Activated T-cell treated with anti-CD3 and anti-CD28 coated beads, Interleukin-2, amount 50 U/mL, for 24 hours (primary cell): ENCODE results near the gene EME2.
"Not testable (repeated sequence)": the region's sequence is repeated elsewhere in the genome, so short reads cannot be mapped to it uniquely, and the experiment has no call there.

Source experiments
- DNase-seq: peaks from one replicate; pipeline ENCODE4 v3.0.0-alpha.2; 2020
- H3K27ac Mint-ChIP-seq: 2 replicates; pipeline ENCODE4 v1.8.0; 2020; ENCODE audit warnings: mild to moderate bottlenecking, mixed read lengths
- H3K27me3 Mint-ChIP-seq: 2 replicates; pipeline ENCODE4 v1.8.0; 2020; ENCODE audit warnings: mixed read lengths
- H3K36me3 Mint-ChIP-seq: 2 replicates; pipeline ENCODE4 v1.8.0; 2020; ENCODE audit warnings: low read depth, mixed read lengths
- H3K4me1 Mint-ChIP-seq: 2 replicates; pipeline ENCODE4 v1.8.0; 2020; ENCODE audit warnings: low read depth, mixed read lengths
- H3K4me3 Mint-ChIP-seq: 2 replicates; pipeline ENCODE4 v1.8.0; 2020; ENCODE audit warnings: mild to moderate bottlenecking, moderate library complexity, mixed read lengths
- H3K9me3 Mint-ChIP-seq: 2 replicates; pipeline ENCODE4 v1.8.0; 2020; ENCODE audit warnings: mixed read lengths

EME2 gene

DNA sequence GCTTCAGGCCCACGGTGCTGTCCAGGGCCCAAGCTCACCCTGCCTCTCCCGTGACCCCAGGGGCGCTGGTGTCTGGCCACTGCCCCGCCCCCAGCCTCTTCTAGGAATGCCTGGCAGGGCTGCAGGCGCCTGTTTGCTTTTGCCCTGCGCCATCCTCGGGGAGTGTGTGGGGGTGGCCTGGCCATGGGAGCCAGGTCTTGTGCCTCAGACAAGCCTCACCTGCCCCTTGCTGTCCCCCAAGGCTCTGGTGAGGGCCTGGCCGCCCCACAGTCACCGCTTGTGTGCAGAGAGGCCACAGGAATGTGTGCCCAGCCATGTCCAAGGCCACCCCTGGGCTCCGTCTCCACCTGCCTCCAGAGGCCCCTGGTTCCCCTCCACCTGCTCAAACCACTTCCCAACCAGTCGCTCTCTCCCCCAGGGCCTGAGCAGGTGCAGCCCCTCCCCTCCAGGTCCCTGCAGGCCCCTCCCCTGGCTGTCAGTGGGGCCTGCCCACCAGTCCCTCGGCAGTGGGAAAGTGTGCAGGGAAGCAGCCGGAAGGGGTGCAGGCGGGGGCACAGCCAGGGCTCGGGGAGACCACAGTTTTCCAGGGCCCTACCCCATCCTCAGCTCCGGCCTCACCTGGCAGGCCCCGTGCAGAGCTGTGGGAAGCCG, 21.7 kb downstream of the EME2 start:
- Mint-ChIP-seq H3K27ac (no peak overlapping the region), H3K36me3 (peaks cover 34% of the 10 kb centered on the region), H3K4me1 (no peaks in the 10 kb centered on the region), H3K9me3 (peaks cover 10% of the 10 kb centered on the region), H3K27me3 (no peaks in the 10 kb centered on the region), H3K4me3 (no peak overlapping the region)
- no peak for DNase-seq

- no peaks in the 10 kb centered on the region for H3K4me1 Mint-ChIP-seq
- no peak for DNase-seq
- H3K4me3 Mint-ChIP-seq = no peak overlapping the region
- H3K27me3 Mint-ChIP-seq = no peaks in the 10 kb centered on the region
- no peak overlapping the region for H3K27ac Mint-ChIP-seq
- H3K9me3 Mint-ChIP-seq = peaks cover 12% of the 10 kb centered on the region
- H3K36me3 Mint-ChIP-seq = peaks cover 41% of the 10 kb centered on the region
These were observed 22.5 kb downstream of the EME2 start for GRCh38 chr16:1794908-1795666.

- Mint-ChIP-seq H3K36me3 (peaks cover 50% of the 10 kb centered on the region), H3K9me3 (peaks cover 12% of the 10 kb centered on the region)
- H3K4me1 Mint-ChIP-seq, DNase-seq, H3K27me3 Mint-ChIP-seq, H3K4me3 Mint-ChIP-seq, H3K27ac Mint-ChIP-seq: not testable (repeated sequence)
These were observed 26.7 kb downstream of the EME2 start for GRCh38 chr16:1799263-1799662.

DNA sequence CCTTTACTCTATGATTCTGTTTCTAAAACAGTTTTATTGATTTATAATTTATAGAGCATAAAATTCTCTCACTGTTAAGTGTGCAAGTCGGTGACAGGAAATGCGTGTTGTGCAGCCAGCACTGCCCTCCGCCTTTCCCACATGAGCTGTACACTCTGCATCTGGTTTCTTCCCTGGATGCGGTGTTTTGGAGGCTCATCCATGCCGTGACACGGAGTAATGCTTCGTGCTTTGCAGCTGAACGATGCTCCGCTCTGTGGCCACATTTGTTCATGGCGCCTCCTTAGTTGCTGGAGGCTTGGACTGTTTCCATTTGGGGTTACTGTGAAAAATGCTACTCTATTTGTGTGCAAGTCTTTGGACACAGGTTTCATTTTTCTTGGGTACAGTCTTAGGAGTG, 28.1 kb downstream of the EME2 start:
- no peaks in the 10 kb centered on the region for H3K27me3 Mint-ChIP-seq
- H3K9me3 Mint-ChIP-seq = peaks cover 12% of the 10 kb centered on the region
- H3K4me3 Mint-ChIP-seq = no peak overlapping the region
- H3K36me3 Mint-ChIP-seq = peaks cover 60% of the 10 kb centered on the region
- no peaks in the 10 kb centered on the region for H3K4me1 Mint-ChIP-seq
- no peak overlapping the region for H3K27ac Mint-ChIP-seq
- DNase-seq = no peak

GRCh38 chr16:1807626-1808025, 35.0 kb downstream of the EME2 start:
- Mint-ChIP-seq H3K36me3 (peaks cover 66% of the 10 kb centered on the region), H3K27ac (no peak overlapping the region), H3K4me1 (peaks cover 2% of the 10 kb centered on the region), H3K9me3 (no peaks in the 10 kb centered on the region), H3K4me3 (no peak overlapping the region), H3K27me3 (no peaks in the 10 kb centered on the region)
- no peak for DNase-seq

DNA sequence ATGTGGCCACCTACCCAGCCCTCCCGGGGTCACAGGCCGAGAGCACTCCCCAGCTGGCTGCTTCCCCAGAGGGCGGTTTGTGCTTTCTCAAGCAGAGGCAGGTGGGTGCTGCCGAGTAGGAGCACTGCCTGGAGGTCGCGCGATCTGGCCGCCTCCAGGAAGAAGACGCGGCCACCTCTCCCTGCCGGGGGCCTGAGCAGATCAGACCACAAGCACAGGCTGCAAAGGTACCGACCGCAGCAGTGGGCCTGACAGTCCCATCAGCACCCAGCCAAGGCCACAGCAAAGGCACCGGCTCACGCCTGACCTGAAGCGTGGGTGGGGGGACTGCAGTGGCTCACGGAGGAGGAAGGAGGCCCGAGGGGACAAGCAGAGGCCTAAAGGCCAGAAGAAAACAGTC, 36.1 kb downstream of the EME2 start:
- no peaks in the 10 kb centered on the region for H3K9me3 Mint-ChIP-seq
- peaks cover 11% of the 10 kb centered on the region for H3K4me1 Mint-ChIP-seq
- DNase-seq = no peak
- H3K27ac Mint-ChIP-seq = no peak overlapping the region
- H3K27me3 Mint-ChIP-seq = no peaks in the 10 kb centered on the region
- no peak overlapping the region for H3K4me3 Mint-ChIP-seq
- H3K36me3 Mint-ChIP-seq = peaks cover 75% of the 10 kb centered on the region

- no peak overlapping the region for H3K27ac Mint-ChIP-seq
- H3K36me3 Mint-ChIP-seq = peaks cover 76% of the 10 kb centered on the region
These were observed 36.7 kb downstream of the EME2 start for GRCh38 chr16:1809281-1809801.

DNA sequence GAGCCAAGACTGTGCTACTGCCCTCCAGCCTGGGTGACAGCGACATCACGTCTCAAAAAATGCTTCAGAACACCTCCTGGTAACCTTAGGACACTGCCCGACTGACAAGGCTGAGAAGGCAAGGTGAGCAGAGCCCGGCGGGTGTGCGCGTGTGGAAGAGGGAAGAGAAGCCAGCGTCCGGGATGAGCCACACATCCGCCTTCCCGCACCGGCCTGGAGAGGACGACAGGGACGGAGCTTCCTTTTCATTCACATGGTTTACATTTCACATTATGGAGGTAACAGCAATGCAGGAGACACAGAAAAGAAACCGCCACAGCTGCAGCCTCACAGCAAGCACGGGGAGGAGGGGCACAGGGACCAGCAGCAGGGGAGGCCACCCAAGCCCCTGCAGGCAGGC, 37.5 kb downstream of the EME2 start:
- Mint-ChIP-seq H3K4me1 (peaks cover 11% of the 10 kb centered on the region), H3K4me3 (no peak overlapping the region), H3K27ac (no peak overlapping the region), H3K9me3 (no peaks in the 10 kb centered on the region), H3K36me3 (peaks cover 72% of the 10 kb centered on the region), H3K27me3 (no peaks in the 10 kb centered on the region)
- no peak for DNase-seq

More at GRCh38 chr16:1809281-1809801, 36.7 kb downstream of the EME2 start:
- no peak for DNase-seq
- Mint-ChIP-seq H3K27me3 (no peaks in the 10 kb centered on the region), H3K4me1 (peaks cover 11% of the 10 kb centered on the region), H3K4me3 (no peak overlapping the region), H3K9me3 (no peaks in the 10 kb centered on the region)

- H3K27me3 Mint-ChIP-seq = no peaks in the 10 kb centered on the region
- no peak overlapping the region for H3K4me3 Mint-ChIP-seq
- no peak for DNase-seq
- H3K9me3 Mint-ChIP-seq = no peaks in the 10 kb centered on the region
- H3K36me3 Mint-ChIP-seq = peaks cover 72% of the 10 kb centered on the region
- H3K4me1 Mint-ChIP-seq = peaks cover 11% of the 10 kb centered on the region
- no peak overlapping the region for H3K27ac Mint-ChIP-seq
These were observed 37.9 kb downstream of the EME2 start for GRCh38 chr16:1810536-1810935.

- H3K4me3 Mint-ChIP-seq = no peak overlapping the region
- H3K9me3 Mint-ChIP-seq = no peaks in the 10 kb centered on the region
- no peaks in the 10 kb centered on the region for H3K27me3 Mint-ChIP-seq
- peak; percentile 53 for DNase-seq
- peaks cover 11% of the 10 kb centered on the region for H3K4me1 Mint-ChIP-seq
- H3K36me3 Mint-ChIP-seq = peaks cover 67% of the 10 kb centered on the region
- H3K27ac Mint-ChIP-seq = peak overlapping the region; percentile 74
These were observed 40.1 kb downstream of the EME2 start for GRCh38 chr16:1812732-1813163.

GRCh38 chr16:1815461-1815860, 42.9 kb downstream of the EME2 start:
- no peak overlapping the region for H3K4me3 Mint-ChIP-seq
- H3K27ac Mint-ChIP-seq = peak overlapping the region; percentile 45
- no peaks in the 10 kb centered on the region for H3K27me3 Mint-ChIP-seq
- peaks cover 11% of the 10 kb centered on the region for H3K4me1 Mint-ChIP-seq
- no peaks in the 10 kb centered on the region for H3K9me3 Mint-ChIP-seq
- no peak for DNase-seq
- peaks cover 58% of the 10 kb centered on the region for H3K36me3 Mint-ChIP-seq

DNA sequence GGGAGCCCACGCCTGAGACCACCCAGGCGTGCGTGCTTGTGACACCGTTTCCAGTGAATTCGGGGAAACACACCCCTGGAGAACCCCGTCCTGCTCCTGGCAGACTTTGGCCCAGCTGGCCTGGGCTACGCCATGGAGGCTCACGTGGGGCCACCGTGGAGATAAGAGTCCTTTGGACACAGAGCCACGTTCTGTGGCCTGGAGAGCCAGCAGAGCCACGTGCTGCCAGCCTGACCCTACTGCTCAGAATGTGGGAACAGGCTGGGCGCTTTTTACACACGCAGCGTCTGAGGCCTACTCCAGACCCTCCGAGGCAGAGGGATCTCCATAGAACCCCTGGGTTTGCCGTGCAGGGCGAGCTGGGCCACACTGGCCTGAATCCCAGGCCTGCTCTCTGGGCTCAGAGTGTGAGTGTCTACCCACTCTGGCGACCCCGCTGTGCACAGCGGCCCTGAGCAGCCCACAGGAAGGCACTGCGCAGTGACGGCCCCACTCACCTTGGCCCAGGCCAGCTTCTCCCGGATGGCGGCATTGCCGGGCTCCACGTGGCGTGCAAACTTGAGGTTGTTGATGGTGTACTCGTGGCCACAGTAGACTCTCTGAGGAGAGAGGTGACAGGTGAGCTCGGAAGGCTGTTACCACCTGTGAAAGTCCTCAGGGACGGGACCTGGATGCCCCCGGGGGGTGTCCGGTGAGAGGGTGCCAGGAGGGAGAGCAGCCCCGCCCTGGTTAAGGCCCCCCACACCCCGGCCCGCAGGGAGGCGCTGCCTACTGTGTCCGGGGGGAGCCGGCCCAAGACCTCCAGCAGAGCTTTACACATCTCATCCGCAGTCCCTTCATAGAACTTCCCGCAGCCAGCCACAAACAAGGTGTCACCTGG, 44.0 kb downstream of the EME2 start:
- no peaks in the 10 kb centered on the region for H3K27me3 Mint-ChIP-seq
- no peak overlapping the region for H3K4me3 Mint-ChIP-seq
- DNase-seq = no peak
- peaks cover 67% of the 10 kb centered on the region for H3K36me3 Mint-ChIP-seq
- H3K4me1 Mint-ChIP-seq = peaks cover 11% of the 10 kb centered on the region
- no peaks in the 10 kb centered on the region for H3K9me3 Mint-ChIP-seq
- no peak overlapping the region for H3K27ac Mint-ChIP-seq

- Mint-ChIP-seq H3K4me3 (no peak overlapping the region), H3K27me3 (no peaks in the 10 kb centered on the region), H3K9me3 (no peaks in the 10 kb centered on the region), H3K4me1 (peaks cover 11% of the 10 kb centered on the region), H3K27ac (peak overlapping the region; percentile 29), H3K36me3 (peaks cover 70% of the 10 kb centered on the region)
- no peak for DNase-seq
These were observed 44.6 kb downstream of the EME2 start for GRCh38 chr16:1817276-1817589.

GRCh38 chr16:1817716-1818115, 45.1 kb downstream of the EME2 start:
- H3K36me3 Mint-ChIP-seq = peaks cover 69% of the 10 kb centered on the region
- no peaks in the 10 kb centered on the region for H3K27me3 Mint-ChIP-seq
- peak overlapping the region; percentile 29 for H3K27ac Mint-ChIP-seq
- H3K9me3 Mint-ChIP-seq = no peaks in the 10 kb centered on the region
- peaks cover 8% of the 10 kb centered on the region for H3K4me1 Mint-ChIP-seq
- no peak overlapping the region for H3K4me3 Mint-ChIP-seq
- DNase-seq = no peak
